ENCODE measurements around the gene TRIM27.
"Not testable (repeated sequence)": the region's sequence is repeated elsewhere in the genome, so short reads cannot be mapped to it uniquely, and the experiment has no call there.

The TRIM27 gene

DNA sequence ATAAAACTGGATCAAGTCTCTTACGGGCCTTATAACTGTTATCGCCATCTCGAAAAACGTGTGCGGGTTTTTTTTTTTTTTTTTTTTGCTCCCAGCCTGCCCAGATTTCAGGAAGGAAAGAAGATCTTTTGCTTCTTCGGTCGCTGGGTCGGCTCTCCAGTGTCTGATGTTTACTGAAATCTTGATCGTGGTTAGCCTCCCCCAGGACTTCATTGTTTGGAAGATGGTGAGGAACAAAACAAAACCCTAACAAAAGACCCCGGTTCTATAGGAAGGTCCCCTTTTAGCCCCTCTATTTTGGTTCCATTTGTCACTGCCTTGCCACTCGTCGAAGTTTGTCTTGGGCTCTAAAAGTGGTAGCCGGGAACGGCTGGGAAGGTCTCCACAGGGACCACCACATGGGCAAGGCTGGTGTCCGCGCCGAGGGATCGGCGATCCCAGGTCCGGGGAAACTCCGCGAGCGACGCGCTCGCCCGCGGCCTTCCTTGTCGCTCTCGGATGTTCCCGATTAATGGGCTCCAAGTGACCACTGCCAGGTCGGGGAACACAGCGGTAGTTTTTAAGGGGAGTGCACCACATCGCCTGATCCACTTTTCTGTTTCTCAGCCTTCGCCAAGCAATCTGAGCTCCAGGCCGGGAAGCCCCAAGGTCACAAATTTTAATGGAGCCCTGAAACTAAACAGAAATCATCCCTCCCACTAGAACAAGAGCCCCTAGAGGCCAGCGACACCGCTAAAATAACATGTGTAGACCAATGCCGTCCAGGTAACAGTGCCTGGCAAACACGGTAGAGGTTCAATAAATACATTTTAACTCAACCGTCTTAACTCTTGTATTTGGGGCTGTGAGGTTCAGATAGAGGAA lies 27.0 kb downstream of the TRIM27 start:
- no peak for DNase-seq (ENCODE audit: low read depth in 2 of 2)

DNA sequence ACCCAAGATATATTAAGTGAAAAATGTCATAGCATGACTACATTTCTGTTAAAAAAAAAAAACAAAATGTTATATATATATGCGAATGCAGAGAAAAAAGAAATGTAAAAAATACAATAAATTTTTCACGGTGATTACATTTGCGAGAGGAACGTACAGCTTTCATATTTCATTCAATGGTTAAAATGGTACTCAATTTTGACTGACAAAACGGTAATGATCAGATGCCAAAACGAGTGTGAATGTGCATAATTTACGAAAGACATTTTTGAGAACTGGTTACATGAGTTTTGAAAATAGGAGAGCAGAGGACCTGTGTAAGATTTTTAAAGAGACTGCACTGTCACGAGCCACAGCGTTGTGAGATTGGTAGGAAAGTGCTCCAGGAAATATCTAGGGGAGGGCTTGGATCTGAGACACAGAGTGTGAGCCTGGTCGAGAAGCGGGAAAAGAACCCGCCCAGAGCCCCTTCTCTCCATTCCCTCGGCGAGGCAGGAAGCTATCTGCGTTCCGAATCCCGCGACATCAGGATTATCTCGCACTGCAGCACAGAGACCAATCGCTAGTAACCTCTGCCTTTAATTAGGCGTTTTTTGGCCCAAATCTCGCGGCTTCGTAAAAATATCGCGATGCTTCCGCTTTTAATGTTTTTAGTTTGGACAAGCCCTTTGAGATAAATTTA lies 28.5 kb downstream of the TRIM27 start:
- DNase-seq (ENCODE audit: low read depth in 2 of 2) = peak; percentile 79 to 86

DNA sequence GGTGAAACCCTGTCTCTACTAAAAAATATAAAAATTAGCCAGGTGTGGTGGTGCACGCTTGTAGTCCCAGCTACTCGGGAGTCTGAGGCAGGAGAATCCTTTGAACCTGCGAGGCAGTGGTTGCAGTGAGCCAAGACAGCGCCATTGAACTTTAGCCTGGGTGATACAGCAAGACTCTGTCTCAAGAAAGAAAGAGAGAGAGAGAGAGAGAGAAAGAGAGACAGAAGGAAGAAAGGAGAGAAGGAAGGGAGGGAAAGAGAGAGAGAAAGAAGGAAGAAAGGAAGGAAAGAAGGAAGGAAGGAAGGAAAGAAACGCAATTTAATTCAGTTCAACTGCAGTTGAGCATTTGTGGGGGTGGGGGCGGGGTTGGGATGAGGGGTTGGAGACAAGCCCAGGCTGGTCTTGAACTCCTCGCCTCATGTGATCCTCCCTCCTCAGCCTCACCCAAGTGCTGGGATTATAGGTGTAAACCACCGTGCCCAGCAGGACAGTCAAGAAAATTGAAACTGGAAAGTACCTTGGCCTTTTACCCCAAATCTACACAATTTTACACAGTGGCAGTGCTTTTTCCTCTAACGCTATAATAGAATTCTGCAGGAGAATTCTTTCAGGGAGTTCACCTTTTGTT lies 30.5 kb downstream of the TRIM27 start:
- DNase-seq (ENCODE audit: low read depth in 2 of 2) = no peak

DNA sequence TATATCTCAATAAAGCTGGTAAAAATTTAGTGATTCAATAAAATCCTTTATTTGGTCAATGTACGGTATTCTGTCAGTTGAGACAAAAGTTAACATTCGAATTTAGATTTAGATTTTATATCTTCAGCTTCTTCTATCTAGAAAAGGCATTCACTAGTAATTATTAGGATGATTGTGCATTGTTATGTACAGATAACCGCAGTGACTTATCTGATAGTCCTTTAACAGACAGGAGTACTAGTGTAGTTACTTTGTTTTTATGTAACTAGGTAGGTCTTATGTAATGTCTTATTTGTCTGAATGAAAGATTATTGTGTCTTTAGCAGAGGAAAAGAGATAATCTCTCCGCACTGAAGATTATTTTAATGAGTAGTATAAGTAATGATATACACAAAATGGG lies 31.3 kb downstream of the TRIM27 start:
- DNase-seq (ENCODE audit: low read depth in 2 of 2) = no peak

DNA sequence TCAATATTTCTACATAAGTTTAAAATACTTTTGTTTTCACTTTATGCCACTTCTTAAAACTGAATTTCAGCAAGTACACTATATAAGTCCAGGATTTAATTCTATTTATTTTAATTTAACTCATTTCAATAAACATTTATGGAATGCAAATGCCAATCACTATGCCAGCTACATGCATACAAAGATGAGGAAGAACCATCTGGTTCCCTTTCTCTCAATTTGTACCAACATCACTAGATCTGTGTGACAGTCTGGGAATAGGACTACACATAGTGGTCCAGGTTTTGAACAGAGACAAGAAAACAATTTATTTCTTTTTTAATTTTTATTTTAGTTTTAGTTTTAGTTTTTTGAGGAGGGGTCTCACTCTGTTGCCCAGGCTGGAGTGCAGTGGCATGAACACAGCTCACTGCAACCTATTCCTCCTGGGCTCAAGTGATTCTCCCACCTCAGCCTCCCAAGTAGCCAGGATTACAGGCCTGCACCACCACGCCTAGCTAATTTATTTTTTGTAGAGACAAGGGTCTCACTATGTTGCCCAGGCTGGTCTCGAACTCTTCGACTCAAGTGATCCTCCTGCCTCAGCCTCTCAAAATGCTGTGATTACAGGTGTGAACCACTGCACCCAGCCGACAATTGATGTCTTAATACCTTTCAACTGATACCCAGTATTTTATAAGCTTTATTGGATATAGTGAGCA lies 35.8 kb downstream of the TRIM27 start:
- no peak for DNase-seq (ENCODE audit: low read depth in 2 of 2)

DNA sequence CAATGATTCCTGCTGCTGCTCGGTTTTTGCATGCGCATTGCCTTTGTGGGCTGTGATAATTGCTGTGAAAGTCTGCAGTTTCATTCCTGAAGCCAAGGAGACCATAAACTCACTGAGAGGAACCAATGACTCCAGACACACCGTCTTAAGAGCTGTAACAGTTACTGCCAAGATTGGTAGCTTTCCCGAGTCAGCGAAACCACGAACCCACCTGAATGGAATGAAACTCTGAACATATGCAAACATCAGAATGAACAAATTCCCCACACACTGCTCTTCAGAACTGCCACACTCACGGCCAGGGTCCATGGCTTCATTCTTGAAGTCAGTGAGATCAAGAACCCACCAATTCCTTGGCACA lies 37.7 kb downstream of the TRIM27 start:
- DNase-seq (ENCODE audit: low read depth in 2 of 2) = no peak

DNA sequence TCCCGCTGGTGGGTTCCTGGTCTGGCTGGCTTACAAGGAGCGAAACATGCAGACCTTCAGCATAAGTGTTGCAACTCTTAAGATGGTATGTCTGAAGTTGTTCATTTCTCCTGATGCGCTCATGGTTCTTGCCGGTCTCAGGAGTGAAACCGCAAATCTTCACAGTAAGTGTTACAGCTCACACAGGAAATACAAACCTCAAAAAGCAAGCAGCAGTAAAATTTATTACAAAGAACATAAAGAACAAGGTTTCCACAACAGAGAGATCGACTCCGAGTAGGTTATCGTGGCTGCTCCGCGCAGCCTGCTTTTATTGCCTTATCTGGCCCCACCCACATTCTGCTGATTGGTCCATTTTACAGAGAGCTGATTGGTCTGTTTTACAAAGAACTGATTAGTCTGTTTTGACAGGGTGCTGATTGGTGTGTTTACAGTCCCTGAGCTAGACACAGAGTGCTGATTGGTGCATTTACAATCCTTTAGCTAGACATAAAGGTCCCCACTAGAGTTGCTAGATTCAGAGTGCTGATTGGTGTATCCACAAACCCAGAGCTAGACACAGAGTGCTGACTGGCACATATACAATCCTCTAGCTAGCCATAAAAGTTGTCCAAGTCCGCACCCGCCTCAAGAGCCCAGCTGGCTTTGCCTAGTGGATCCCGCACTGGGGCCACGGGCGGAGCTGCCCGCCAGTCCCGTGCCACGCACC lies 39.2 kb downstream of the TRIM27 start:
- DNase-seq (ENCODE audit: low read depth in 2 of 2) = peak in 1 of 2 donors; percentile 34

DNA sequence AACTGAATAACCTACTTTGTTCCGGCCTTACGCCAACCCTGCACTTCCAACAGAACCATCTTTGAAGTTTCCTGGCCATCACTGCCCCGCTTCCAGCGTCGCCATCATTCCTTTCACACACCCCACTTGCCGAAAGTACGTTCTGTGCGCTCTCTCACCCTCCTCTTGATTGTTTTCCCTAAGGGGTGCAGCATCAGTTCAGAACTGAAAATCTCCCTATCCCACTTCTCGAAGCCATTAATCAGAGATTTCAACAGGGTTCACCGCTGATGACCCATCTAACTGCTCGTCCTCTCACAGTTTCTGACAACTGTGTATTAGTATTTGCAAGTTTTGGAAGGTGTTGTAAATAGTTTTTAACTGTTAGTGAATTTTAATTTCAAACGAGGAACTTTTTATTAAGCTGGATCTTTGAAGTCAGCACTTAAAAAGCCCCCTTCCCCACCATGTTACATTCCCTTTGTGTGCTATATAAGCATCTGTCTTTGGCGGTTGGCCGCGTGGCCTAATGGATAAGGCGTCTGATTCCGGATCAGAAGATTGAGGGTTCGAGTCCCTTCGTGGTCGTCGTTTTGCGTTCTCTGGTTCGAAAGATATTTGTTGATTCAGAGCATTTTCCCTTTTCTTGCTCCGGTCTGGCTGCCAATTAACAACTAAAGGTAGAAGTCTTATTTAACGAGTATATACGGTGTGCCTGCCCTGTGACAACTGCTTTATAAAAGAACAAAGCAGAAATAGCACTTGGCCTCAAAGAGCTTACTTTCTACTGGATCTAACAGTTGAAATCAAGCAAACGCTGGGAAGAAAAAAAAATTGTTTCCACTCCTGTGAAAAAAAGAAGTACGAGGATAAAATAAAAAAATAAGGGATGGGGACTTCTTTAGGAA lies 42.6 kb downstream of the TRIM27 start:
- peak in 1 of 2 donors; percentile 47 for DNase-seq (ENCODE audit: low read depth in 2 of 2)

DNA sequence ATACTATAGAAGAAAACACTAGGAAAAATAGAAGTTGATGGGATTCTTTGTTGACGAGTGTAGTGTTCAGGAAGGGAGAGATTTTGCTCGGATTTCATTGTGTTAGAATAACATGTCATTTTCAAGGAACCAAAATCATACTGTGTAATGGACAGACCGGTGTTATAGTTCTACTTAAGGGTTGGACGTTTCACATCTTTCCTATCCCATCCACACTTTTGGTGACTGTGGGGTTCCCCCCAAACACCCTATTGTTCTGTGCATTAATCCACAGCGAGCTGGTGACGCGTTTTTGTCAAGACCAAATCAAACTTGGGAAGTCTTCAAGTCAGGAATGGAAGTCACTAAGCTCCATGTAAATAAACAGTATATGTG lies 43.3 kb downstream of the TRIM27 start:
- no peak for DNase-seq (ENCODE audit: low read depth in 2 of 2)

DNA sequence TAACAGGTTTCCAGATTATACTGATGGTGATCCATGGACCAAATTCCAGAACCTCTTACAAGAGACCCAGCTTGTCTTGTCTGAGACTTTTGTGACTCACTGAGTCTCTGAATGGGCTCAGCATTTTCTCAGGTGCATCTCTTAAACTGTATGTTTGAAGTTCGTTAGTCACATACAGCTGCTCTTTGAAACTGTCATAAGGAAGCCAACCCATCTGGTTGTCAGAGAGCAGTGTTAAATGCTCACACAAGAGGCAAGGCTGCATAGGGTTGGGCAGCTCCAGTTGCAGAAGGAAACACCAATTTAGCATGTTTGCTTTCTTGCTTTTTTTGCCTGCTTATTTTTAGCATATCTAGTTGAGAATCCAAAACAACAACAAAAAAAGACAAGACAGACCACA lies 47.1 kb downstream of the TRIM27 start:
- DNase-seq (ENCODE audit: low read depth in 2 of 2) = no peak

DNA sequence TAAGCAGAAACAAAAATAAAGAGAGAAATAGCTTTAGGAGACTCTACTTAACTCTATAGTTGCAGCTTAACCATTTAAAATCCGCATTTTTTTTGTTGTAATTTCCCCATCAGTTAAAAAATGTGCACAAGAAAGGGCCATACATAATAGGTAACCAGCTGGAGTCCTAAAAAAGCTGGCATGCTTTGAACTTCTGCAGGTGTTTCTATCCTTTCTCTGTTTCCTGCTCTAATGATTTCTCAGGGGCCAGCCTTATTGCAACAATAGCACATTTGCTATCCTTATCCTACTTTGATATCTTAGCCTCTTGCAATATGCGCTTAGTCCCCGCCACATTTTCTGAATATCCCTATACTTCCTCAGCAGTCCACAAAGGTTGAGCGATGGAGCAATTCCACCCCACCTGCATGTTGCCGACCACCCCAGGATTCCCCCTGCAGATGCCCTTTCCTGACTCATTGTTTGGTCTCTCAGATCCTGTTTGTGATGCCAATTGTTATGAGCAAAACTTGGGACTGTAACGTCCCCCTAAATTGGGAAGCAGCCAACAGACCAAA lies 48.5 kb downstream of the TRIM27 start:
- no peak for DNase-seq (ENCODE audit: low read depth in 2 of 2)

DNA sequence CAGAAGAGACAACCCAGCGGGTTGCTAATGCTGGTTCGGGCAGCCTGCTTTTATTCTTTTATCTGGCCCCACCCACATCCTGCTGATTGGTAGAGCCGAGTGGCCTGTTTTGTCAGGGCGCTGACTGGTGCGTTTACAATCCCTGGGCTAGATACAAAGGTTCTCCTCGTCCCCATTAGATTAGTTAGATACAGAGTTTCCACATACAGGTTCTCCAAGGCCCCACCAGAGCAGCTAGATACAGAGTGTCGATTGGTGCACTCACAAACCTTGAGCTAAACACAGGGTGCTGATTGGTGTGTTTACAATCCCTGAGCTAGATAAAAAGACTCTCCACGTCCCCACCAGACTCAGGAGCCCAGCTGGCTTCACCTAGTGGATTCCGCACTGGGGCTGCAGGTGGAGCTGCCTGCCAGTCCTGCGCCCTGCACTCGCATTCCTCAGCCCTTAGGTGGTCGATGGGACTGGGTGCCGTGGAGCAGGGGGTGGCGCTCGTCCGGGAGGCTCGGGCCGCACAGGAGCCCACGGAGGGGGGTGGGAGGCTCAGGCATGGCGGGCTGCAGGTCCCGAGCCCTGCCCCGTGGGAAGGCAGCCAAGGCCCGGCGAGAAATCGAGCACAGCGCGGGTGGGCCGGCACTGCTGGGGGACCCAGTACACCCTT lies 51.5 kb downstream of the TRIM27 start:
- DNase-seq (ENCODE audit: low read depth in 2 of 2) = not testable (repeated sequence)

DNA sequence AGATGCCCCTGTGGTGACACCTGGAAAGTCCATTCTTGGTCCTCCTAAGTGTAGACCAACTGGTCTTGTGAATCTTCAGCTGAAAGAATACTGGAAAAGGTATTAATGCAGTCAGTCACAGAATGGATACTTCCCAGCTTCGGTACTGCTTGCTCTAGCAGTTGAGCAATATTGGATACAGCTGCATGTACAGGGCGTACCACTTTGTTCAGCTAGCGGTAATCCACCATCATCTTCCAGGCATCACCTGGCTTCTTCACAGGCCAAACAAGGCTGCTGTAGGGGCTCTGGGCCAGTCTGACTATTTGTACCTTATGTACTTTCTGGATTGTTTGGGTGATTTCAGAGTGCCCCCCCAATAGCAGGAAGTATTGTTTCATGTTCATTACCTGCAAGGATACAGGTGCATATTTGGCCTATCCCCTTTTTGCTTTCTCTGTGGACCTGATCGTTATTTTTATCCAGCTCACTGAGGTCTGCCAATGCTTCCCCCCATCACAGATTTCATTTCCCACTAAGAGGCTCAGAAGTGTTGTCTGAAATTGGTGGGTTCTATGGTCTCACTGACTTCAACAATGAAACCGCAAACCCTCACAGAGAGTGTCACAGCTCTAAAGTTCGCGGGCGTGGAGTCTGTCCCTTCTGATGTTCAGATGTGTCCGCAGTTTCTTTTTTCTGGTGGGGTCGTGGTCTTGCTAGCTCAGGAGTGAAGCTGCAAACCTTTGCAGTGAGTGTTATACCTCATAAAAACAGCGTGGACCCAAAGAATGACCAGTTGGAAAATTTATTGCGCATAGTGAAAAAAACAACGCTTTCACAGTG lies 52.2 kb downstream of the TRIM27 start:
- no peak for DNase-seq (ENCODE audit: low read depth in 2 of 2)

DNA sequence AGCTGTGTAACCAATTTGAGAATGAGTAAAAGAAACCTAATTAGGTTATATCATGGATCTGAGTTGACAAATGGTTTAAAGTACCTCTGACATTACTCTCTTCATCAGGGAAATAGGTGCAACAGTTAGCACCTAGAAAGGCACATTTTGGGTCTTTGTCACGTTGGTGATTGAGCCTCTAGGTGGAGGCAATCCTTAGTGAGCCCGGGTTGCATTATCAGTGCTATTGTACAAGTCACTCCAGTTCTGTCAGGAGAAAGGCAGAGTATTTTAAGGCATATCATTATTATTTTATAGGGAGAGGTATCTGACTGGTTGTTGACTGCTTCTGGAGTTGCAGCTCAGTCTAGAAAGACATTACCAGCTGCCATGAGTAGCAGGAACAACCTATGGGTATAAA lies 54.9 kb downstream of the TRIM27 start:
- DNase-seq (ENCODE audit: low read depth in 2 of 2) = no peak

DNA sequence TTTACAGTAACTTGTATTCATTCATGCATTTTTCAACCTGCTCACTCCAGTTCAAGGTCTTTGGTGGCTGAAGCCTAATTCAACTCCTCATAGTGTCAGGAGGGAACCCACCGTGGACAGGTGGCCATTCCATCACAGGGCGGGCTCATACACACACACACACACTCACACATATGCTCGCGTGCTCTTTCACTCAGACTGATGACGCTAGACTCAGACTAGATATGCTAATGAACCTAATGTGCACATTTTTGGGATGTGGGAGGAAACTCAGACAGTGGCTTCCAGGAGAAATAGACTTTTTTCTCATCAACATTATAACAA lies 56.7 kb downstream of the TRIM27 start:
- no peak for DNase-seq (ENCODE audit: low read depth in 2 of 2)

DNA sequence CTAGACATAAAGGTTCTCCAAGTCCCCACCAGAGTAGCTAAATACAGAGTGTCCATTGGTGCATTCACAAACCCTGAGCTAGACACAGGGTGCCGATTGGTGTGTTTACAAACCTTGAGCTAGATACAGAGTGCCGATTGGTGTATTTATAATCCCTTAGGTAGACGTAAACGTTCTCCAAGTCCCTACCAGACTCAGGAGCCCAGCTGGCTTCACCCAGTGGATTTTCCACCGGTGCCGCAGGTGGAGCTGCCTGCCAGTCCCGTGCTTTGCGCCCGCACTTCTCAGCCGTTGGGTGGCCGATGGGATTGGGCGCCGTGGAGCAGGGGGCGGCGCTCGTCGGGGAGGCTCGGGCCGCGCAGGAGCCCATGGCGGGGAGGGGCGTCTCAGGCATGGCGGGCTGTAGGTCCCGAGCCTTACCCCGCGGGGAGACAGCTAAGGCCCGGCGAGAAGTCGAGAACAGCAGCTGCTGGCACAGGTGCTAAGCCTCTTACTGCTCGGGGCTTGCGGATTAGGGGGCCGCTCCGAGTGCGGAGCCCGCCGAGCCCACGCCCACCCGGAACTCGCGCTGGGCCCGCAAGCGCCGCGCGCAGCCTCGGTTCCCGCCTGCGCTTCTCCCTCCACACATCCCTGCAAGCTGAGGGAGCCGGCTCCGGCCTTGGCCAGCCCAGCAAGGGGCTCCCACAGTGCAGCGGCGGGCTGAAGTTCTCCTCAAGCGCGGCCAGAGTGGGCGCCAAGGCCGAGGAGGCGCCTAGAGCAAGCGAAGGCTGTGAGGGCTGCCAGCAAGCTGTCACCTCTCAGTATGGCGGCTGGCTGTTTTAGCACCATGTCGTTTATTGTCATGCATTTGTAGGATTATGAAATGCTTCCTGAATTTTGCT lies 57.3 kb downstream of the TRIM27 start:
- DNase-seq (ENCODE audit: low read depth in 2 of 2) = peak; percentile 39 to 44

DNA sequence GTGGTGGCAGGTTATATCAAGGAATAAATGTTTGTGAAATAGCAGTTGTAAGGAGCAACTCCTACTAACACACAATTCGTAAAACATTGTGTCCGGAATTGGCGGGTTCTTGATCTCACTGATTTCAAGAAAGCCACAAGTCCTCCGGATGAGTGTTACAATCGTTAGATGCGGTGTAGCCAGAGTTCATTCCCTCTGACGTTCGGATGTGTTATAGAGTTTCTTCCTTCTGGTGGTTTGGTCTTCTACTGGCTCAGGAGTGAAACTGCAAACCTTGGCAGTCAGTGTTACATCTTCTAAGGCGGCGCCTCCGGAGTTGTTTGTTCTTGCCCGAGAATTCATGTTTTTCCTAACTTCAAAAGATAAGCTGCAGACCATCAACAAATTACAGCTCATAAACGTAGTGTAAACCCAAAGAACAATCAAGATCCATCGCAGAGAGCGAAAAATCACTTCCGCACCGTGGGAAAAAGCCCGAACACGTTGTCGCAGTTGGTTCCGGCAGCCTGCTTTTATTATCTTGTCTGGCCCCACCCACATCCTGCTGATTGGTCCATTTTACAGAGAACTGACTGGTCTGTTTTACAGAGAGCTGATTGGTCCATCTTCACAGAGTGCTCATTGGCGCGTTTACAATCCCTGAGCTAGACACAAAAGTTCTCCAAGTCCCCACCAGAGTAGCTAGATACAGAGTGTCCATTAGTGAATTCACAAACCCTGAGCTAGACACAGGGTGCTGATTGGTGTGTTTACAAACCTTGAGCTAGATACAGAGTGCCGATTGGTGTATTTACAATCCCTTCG lies 58.2 kb downstream of the TRIM27 start:
- DNase-seq (ENCODE audit: low read depth in 2 of 2) = peak in 1 of 2 donors; percentile 21

All from activated CD8-positive, alpha-beta memory T cell treated with anti-CD3 and anti-CD28 coated beads for 4 hours (primary cell).